Epithelial cell of proximal tubule (primary cell): ENCODE data around the gene LRRC37B. TPM values are rescaled to one million over a fixed set of nuclear protein-coding genes. Genes with fewer than 3 reads are reported as not detected.
A peak's percentile ranks its signal among the peaks of the same experiment; 100 is the strongest.
"Not testable (repeated sequence)": the region's sequence is repeated elsewhere in the genome, so short reads cannot be mapped to it uniquely, and the experiment has no call there.

Experiments used
- DNase-seq: peaks from one replicate; pipeline ENCODE4 v3.0.0-alpha.2; 2011; ENCODE audit warnings: low read depth
- H3K4me3 ChIP-seq: 2 replicates; pipeline ENCODE4 v1.5.1; 2011; ENCODE audit warnings: low read depth, mild to moderate bottlenecking, low read length
- CTCF ChIP-seq: conservative IDR thresholded peaks from 2 replicates; pipeline ENCODE4 v1.5.1; 2012; ENCODE audit warnings: low read depth, mild to moderate bottlenecking, low read length
- total RNA-seq: library from RNA; depleted of rRNA; stranded (reverse); fragments of >200 nt; gene quantifications from 2 replicates; pipeline ENCODE4 v1.2.3, GENCODE V29; 2015

The LRRC37B gene
- total RNA-seq, 1 donor from 2014 or later, result 2.3 TPM

GRCh38 chr17:32009262-32009542, 2.0 kb downstream of the LRRC37B start:
- peak overlapping the region; percentile 78 for H3K4me3 ChIP-seq
- TF ChIP-seq CTCF, result no peak
- no peak for DNase-seq

DNA sequence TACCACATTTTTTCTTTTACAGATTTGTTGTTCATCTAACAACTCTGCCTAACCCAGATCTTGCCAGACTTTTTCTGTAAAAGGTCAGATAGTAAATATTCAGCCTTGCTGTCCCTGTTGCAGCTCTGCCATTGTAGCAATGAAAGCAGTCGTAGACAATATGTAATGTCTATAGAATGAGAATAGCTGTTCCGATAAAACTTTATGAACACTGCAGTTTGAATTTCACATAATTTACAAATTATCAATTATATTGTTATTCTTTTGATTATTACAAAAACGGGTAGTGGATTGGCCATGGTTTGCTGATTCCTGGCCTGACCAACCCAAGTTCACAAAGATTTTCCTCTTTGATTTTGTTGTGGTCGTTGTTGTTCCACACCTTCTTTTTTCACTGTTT, 2.9 kb downstream of the LRRC37B start:
- TF ChIP-seq CTCF, result no peak
- H3K4me3 ChIP-seq, result no peak overlapping the region

GRCh38 chr17:32015245-32016013, 8.2 kb downstream of the LRRC37B start:
- no peak overlapping the region for H3K4me3 ChIP-seq
- DNase-seq, result no peak
- no peak for TF ChIP-seq CTCF

More for the DNA sequence above, 2.9 kb downstream of the LRRC37B start:
- no peak for DNase-seq

- no peak for DNase-seq
- no peak for TF ChIP-seq CTCF
- H3K4me3 ChIP-seq, result no peak overlapping the region
Measured at GRCh38 chr17:32016231-32016630, 9.0 kb downstream of the LRRC37B start.

DNA sequence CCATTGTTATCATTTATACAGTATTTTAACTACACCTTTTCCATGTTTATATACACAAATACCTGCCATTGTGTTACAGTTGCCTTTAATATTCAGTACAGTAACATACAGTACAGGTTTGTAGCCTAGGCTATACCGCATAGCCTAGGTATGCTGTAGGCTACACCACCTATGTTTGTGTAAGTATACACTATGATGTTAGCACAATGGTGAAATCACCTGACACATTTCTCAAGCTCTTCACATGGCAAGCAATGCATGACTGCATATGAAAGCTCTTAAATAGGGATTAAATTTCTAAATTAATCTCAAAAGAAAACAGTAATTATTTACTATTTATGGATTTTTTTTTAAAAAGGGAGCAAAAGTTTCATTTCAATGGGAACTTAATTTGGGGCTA, 12.0 kb downstream of the LRRC37B start:
- H3K4me3 ChIP-seq, result no peak overlapping the region
- no peak for DNase-seq
- TF ChIP-seq CTCF, result no peak

GRCh38 chr17:32020943-32021614, 13.9 kb downstream of the LRRC37B start:
- H3K4me3 ChIP-seq, result no peak overlapping the region
- no peak for TF ChIP-seq CTCF
- DNase-seq, result no peak

- H3K4me3 ChIP-seq, result no peak overlapping the region
- DNase-seq, result no peak
- TF ChIP-seq CTCF, result no peak
Measured at GRCh38 chr17:32021615-32021955, 14.4 kb downstream of the LRRC37B start.

GRCh38 chr17:32022554-32022953, 15.4 kb downstream of the LRRC37B start:
- H3K4me3 ChIP-seq, DNase-seq: not testable (repeated sequence)

DNA sequence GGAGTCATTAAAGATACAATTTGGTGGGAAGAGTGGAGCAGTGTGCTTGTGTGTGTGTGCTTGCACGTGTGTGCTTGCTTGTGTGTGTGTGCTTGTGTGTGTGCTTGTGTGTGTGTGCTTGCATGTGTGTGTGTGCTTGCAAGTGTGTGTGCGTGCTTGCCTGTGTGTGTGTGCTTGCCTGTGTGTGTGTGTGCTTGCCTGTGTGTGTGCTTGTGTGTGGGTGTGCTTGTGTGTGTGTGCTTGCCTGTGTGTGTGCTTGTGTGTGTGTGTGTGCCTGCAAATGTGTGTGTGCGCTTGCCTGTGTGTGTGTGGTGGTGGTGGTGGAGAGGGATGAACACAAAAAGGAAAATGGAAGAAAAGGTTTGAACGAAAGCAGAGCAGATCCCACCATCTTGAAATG, 20.1 kb downstream of the LRRC37B start:
- not testable (repeated sequence) for DNase-seq, H3K4me3 ChIP-seq
